GM10248 (cell line): ENCODE measurements around the gene CKAP2.

ENCODE experiments used
- CTCF ChIA-PET: fragments of 300-600 bp; sonication (Branson Sonifier 250); formaldehyde crosslinking; extraction: SDS; loops from one replicate; lab custom pipeline; 2021; ENCODE audit warnings: antibody characterized with exemption; lab: Yijun Ruan, JAX
- POLR2A ChIA-PET: fragments of 350-650 bp; sonication (Branson Sonifier 250); formaldehyde crosslinking; extraction: SDS; loops from one replicate; lab custom pipeline; 2020; ENCODE audit warnings: antibody characterized with exemption; lab: Yijun Ruan, JAX
- DNase-seq: peaks from one replicate; pipeline ENCODE4 v3.0.0; 2012; ENCODE audit errors: extremely low spot score
- CTCF ChIP-seq: IDR thresholded peaks from 2 replicates; pipeline ENCODE4 v1.5.1; 2012; ENCODE audit warnings: mild to moderate bottlenecking, low read depth; ENCODE audit errors: extremely low read depth, missing control alignments, control extremely low read depth

CKAP2 gene

GRCh38 chr13:52450793-52451116 lies 4.5 kb upstream of the CKAP2 start:
- DNase-seq = no peak
- no peak for TF ChIP-seq CTCF
- CTCF ChIA-PET = interaction anchor here (0.6 to 4.5 kb wide), 58 partner anchors 9 to 1030 kb away, joined by 3 to 91 read pairs (median 5); partner anchors contain the start of genes ALG11 and UTP14C
- POLR2A ChIA-PET = interaction anchor here (0.7 kb wide), 1 partner anchor 454 kb away, joined by 3 read pairs; no protein-coding TSS in a partner anchor

- no peak for TF ChIP-seq CTCF
- ChIA-PET POLR2A (no interaction called here), CTCF (interaction anchor here (0.6 to 4.5 kb wide), 58 partner anchors 8 to 1031 kb away, joined by 3 to 91 read pairs (median 5); partner anchors contain the start of genes ALG11 and UTP14C)
- no peak for DNase-seq
Measured at GRCh38 chr13:52451135-52451804, 4.0 kb upstream of the CKAP2 start.

GRCh38 chr13:52452470-52452869 lies 2.8 kb upstream of the CKAP2 start:
- DNase-seq = no peak
- CTCF ChIA-PET = interaction anchor here (0.8 kb wide), 1 partner anchor 11 kb away, joined by 3 read pairs; no protein-coding TSS in a partner anchor
- POLR2A ChIA-PET = no interaction called here
- no peak for TF ChIP-seq CTCF

GRCh38 chr13:52454459-52454819 lies 839 bp upstream of the CKAP2 start:
- ChIA-PET POLR2A (no interaction called here), CTCF (no interaction called here)
- no peak for TF ChIP-seq CTCF
- DNase-seq = peak; percentile 49

GRCh38 chr13:52455677-52456041 lies 381 bp downstream of the CKAP2 start:
- ChIA-PET POLR2A (no interaction called here), CTCF (interaction anchor here (1.2 to 1.6 kb wide), 2 partner anchors 12 to 442 kb away, joined by 3 read pairs; no protein-coding TSS in a partner anchor)
- no peak for TF ChIP-seq CTCF
- DNase-seq = peak; percentile 77

- no peak for DNase-seq
- ChIA-PET POLR2A (no interaction called here), CTCF (interaction anchor here (0.8 to 2.2 kb wide), 2 partner anchors 9 to 11 kb away, joined by 3 to 19 read pairs; partner anchors contain the start of gene VPS36)
- TF ChIP-seq CTCF = no peak
Measured at GRCh38 chr13:52459668-52460067, 4.4 kb downstream of the CKAP2 start.
